NCI-H2029 (cell line): Measurements from ENCODE around the gene COG6.

Experiments used
- DNase-seq: peaks from one replicate; lab custom pipeline; 2025; lab: John Stamatoyannopoulos, UW

The COG6 gene

GRCh38 chr13:39770221-39771090 is 115.0 kb downstream of the COG6 start:
- no peak for DNase-seq

DNA sequence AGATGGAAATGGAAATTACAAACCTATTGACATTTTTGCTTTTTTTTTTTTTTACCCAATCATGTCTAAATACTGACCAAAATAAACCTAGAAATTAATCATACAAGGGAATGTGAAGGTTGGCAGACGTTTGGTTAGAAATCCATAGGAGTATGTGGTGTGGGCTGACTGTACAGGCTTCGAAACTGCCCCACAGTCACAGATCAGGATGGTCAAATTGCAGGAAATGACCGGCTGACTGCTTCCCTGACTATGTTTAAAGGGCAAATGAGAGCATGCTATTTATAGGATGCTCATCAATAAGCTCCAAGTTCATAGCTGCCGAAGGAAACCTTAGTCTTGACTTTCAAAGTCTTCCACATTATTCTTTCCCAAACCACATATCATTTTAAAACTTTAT is 118.4 kb downstream of the COG6 start:
- no peak for DNase-seq

GRCh38 chr13:39776439-39776838 is 121.0 kb downstream of the COG6 start:
- DNase-seq: no peak

GRCh38 chr13:39777021-39777420 is 121.6 kb downstream of the COG6 start:
- no peak for DNase-seq

- no peak for DNase-seq
Observed at GRCh38 chr13:39777527-39778061, 122.1 kb downstream of the COG6 start.

DNA sequence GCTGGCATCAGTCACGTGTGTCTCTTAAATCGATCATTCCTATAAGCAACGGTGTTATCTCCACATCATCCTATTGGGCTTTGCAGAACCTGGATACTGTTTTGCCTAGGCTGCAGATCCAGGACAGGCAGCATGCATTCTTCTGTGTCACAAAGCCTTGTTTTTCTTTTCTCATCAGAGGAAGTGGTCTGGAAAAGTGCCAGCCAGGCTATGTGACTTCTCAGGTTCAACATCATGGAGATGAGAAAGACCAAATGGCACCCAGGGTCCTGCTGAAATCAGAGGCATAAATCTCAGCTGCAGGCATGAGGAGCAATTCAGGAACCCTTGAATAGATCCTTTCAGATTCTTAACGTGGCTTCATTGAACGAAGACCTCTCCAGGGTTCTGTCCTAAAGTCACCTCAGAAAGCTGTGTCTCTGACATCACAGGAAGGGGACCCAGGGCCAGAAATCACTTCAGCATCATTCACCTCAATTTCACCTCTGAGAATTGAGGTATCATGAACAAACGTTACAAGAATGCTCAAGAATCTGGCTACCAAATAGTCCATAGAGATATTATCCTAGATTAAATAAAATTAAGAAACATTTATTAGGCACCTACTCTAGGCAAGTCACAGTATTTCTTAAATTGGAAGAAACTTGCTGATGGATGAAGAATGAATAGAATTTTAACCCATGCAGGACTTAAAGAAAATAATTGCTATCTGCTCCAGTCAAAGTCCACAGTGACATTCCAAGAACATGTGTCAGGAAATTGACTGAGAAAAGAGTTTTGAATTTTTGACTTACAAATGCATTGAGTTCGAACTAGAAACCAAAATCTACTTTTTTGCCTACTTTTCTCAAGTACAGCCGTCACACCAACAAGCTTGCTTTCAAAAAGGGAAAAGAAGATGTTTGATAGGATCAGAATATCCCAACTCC is 124.1 kb downstream of the COG6 start:
- DNase-seq: no peak

- no peak for DNase-seq
Observed at GRCh38 chr13:39780711-39781110, 125.2 kb downstream of the COG6 start.

DNA sequence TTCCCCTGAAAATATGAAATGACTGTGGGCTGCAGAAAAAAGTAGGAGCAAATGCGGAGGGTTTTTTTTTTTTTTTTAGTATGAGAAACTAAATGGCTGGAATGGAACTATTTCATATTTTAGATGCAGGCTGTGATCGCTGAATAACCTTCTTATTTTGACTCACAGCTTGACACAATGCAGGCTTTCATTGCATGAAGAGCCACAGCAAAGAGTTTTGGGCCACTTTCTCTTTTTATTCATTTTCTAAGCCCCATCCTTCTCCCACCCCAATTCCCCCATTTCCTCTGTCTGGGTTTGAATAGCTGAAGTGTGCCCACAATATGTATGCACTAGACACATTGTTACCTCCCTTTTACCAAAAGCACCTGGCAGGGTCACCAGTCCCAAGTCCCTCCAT is 125.9 kb downstream of the COG6 start:
- no peak for DNase-seq

DNA sequence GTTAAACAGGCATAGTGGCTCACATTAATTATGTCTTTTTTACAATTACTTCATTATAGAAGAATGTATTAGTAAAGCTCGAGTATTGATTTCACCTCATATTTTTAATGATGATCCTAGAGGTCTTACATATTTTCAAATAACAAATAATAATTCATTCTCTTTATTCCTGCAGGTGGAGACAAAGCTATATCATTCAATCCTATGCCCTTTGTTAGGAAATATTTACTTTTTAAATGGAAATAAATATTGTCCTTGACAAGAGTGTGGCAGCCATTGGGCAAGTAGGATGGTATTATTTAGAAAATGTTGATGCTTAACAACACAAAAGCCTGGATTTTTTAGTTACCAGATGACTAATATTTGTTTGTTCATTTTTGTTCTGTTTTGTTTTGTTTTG is 127.6 kb downstream of the COG6 start:
- DNase-seq: no peak

DNA sequence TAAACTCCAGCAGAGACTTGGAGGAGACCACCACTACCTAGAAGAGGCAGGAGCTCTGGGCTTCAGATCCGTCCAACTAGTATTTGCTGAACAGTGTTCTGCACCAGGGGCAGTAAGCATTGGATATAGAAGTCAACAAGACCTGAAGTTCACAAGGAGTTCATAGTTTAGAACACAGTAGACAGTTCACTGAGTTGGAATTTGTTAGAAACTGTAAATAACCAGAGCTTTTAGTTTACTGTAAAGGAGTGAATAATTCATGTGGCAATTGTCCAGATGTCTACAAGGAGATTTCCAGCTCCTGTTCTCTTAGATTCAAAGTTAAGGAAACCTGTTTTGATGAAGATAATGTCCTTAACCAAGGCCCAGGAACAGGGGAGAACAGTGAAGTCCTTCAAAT is 128.9 kb downstream of the COG6 start:
- DNase-seq: no peak

GRCh38 chr13:39786091-39786490 is 130.6 kb downstream of the COG6 start:
- DNase-seq: no peak

DNA sequence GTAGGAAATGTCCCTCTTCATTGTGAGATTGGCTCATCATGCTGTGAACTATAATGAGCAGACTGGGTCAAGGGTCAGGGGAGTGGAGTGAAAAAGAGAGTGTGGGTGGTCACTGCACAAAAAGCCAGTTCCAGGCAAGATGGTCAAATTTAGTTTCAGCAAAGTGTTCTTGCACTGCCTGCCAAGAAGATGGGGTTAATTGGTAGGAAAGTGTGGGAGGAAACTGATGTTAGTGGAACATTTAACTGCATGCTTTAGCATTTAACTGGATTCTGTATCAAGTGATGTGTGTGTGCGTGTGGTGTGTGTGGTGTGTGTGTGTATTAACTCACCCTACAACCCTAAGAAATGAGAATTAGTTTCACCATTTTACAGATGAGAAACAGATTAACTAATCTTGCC is 131.6 kb downstream of the COG6 start:
- DNase-seq: no peak

DNA sequence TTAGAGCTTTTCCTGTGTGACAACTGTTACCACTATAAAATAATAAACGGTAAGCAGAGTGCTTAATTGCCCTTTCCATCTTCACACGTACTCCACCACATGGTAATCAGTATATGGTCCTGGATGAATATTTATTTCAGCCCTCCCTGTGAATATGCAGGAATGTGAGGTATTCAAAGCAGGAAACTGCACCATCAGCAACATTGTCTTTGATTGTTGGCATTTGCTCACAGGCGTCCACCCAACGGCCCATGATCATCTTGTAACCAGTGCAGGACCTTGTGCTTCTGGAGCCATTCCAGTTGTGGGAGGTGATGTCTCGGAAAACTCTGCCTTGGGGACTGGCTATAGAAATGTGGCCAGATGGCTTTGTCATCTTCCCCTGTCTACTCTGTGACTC is 132.6 kb downstream of the COG6 start:
- DNase-seq: no peak

DNA sequence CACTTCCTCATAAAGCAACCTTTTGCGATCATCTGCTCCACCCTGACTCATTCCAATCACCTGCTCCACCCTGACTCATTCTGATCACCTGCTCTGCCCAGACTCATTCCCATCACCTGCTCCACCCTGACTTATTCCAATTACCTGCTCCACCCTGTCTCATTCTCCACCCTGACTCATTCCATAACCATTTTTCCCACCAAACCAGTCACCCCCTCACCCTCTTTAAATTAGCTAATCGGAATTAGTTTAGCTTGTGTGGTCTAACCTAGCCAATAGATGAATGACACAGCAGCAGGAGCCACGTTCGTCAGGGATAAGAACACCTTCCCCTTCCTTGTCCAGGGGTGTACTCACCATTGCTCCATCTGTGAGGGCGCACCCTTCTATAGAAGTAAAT is 134.0 kb downstream of the COG6 start:
- no peak for DNase-seq
